Measurements from ENCODE around the gene AATK. TPM values are rescaled to one million over a fixed set of nuclear protein-coding genes. Genes with fewer than 3 reads are reported as not detected.

The AATK gene
- total and polyA plus RNA-seq, 10 of the 15 experiments (the other 5 are each of a cell fraction or from before 2014, with no cell fraction given): 0.04 TPM; not detected in 9

DNA sequence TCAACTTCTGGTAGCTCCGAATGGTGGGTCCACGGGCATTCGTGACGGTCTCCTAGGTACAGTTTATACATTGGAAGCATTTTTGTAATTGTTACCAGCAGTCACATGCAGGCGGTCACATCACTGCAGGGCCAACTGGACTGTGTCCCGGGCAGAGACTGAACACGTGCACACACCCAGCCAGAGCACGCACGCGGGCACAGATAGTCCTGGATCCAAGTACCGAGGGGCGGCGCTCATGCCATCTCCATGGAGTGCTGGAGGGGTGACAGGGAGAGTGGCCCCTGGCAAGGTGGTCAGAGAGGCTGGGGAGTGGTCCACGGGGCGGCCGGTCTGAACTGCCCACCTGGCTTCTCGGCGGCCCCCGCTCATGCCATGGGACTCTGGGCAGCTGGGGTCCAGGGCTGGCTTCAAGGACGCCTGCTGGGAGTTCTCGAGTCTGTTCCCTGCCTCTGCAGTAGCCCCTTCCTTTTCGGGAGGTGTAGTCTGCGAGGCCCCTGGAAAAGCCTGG is 96.8 kb downstream of the AATK start:
- H3K4me2 ChIP-seq (ENCODE audit: control insufficient read depth, insufficient read depth): no peak overlapping the region
- H3K9ac ChIP-seq (ENCODE audit: control insufficient read depth, insufficient read depth, low read length): no peak overlapping the region
- ChIA-PET RAD21 (ENCODE audit: unreplicated experiment) (no interaction called here), CTCF (interaction anchor here (1.0 kb wide), 2 partner anchors 20 to 45 kb away, joined by 3 read pairs; no protein-coding TSS in a partner anchor), SMC1A (ENCODE audit: uncharacterized antibody, unreplicated experiment) (no interaction called here), POLR2A (no interaction called here)
- H4K20me1 ChIP-seq (ENCODE audit: control insufficient read depth, insufficient read depth): no peaks in the 10 kb centered on the region
- FAIRE-seq (no peak), DNase-seq (ENCODE audit: low read depth, low spot score) (no peak), ATAC-seq (no peak)
- in situ Hi-C loops (cut with MboI): no loop called here
- no peaks in the 10 kb centered on the region for H3K4me1 ChIP-seq (ENCODE audit: control insufficient read depth, insufficient read depth, low read length)
- intact Hi-C loops (cut with micrococcal nuclease; ENCODE audit: unreplicated experiment): no loop called here
- H3K27me3 ChIP-seq (replicated peaks in 1 of 2; ENCODE audit: control insufficient read depth in 2 of 2, insufficient read depth in 2 of 2, low read length in 1 of 2): peaks cover 0 to under 1% of the 10 kb centered on the region in 2 experiments; a peak in 3 of 4 replicates
- H2AFZ ChIP-seq (ENCODE audit: control insufficient read depth, low read depth, low read length): no peak overlapping the region
- H3K9me3 ChIP-seq (replicated peaks; ENCODE audit: control insufficient read depth, insufficient read depth, low read length): no peaks in the 10 kb centered on the region
- no TSS peak for BruUV-seq (replicated peaks)
- H3K36me3 ChIP-seq (ENCODE audit: control insufficient read depth in 2 of 2, insufficient read depth in 2 of 2, low read length in 1 of 2): no peaks in the 10 kb centered on the region
- no peak overlapping the region for H3K4me3 ChIP-seq
- H3K27ac ChIP-seq (ENCODE audit: control insufficient read depth, insufficient read depth): no peak overlapping the region
- TF ChIP-seq, protein P1, sequence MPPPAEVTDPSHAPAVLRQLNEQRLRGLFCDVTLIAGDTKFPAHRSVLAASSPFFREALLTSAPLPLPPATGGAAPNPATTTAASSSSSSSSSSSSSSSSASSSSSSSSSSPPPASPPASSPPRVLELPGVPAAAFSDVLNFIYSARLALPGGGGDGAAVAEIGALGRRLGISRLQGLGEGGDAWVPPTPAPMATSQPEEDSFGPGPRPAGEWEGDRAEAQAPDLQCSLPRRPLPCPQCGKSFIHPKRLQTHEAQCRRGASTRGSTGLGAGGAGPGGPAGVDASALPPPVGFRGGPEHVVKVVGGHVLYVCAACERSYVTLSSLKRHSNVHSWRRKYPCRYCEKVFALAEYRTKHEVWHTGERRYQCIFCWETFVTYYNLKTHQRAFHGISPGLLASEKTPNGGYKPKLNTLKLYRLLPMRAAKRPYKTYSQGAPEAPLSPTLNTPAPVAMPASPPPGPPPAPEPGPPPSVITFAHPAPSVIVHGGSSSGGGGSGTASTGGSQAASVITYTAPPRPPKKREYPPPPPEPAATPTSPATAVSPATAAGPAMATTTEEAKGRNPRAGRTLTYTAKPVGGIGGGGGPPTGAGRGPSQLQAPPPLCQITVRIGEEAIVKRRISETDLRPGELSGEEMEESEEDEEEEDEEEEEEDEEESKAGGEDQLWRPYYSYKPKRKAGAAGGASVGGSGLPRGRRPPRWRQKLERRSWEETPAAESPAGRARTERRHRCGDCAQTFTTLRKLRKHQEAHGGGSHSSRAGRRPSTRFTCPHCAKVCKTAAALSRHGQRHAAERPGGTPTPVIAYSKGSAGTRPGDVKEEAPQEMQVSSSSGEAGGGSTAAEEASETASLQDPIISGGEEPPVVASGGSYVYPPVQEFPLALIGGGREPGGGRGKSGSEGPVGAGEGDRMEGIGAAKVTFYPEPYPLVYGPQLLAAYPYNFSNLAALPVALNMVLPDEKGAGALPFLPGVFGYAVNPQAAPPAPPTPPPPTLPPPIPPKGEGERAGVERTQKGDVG (CRISPR knock-in tag; IDR thresholded peaks at IDR 0.05): no peak
- no peak for TF ChIP-seq NFXL1 (IDR thresholded peaks at IDR 0.05; ENCODE audit: borderline replicate concordance)
- TF ChIP-seq TCF7 (IDR thresholded peaks at IDR 0.05; ENCODE audit: borderline replicate concordance): no peak
- TF ChIP-seq TBL1XR1 (IDR thresholded peaks at IDR 0.05; ENCODE audit: low read depth, low read length): no peak
- TF ChIP-seq, protein P2, sequence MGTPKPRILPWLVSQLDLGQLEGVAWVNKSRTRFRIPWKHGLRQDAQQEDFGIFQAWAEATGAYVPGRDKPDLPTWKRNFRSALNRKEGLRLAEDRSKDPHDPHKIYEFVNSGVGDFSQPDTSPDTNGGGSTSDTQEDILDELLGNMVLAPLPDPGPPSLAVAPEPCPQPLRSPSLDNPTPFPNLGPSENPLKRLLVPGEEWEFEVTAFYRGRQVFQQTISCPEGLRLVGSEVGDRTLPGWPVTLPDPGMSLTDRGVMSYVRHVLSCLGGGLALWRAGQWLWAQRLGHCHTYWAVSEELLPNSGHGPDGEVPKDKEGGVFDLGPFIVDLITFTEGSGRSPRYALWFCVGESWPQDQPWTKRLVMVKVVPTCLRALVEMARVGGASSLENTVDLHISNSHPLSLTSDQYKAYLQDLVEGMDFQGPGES (IDR thresholded peaks at IDR 0.05): no peak
- no peak for TF ChIP-seq CBX3 (IDR thresholded peaks at IDR 0.05; ENCODE audit: borderline replicate concordance, low read depth)
- no peak for TF ChIP-seq BACH1 (IDR thresholded peaks at IDR 0.05; ENCODE audit: borderline replicate concordance)
- no peak for TF ChIP-seq POLR2A (IDR thresholded peaks at IDR 0.05; ENCODE audit: low read depth, low read length)
- TF ChIP-seq, protein P3, sequence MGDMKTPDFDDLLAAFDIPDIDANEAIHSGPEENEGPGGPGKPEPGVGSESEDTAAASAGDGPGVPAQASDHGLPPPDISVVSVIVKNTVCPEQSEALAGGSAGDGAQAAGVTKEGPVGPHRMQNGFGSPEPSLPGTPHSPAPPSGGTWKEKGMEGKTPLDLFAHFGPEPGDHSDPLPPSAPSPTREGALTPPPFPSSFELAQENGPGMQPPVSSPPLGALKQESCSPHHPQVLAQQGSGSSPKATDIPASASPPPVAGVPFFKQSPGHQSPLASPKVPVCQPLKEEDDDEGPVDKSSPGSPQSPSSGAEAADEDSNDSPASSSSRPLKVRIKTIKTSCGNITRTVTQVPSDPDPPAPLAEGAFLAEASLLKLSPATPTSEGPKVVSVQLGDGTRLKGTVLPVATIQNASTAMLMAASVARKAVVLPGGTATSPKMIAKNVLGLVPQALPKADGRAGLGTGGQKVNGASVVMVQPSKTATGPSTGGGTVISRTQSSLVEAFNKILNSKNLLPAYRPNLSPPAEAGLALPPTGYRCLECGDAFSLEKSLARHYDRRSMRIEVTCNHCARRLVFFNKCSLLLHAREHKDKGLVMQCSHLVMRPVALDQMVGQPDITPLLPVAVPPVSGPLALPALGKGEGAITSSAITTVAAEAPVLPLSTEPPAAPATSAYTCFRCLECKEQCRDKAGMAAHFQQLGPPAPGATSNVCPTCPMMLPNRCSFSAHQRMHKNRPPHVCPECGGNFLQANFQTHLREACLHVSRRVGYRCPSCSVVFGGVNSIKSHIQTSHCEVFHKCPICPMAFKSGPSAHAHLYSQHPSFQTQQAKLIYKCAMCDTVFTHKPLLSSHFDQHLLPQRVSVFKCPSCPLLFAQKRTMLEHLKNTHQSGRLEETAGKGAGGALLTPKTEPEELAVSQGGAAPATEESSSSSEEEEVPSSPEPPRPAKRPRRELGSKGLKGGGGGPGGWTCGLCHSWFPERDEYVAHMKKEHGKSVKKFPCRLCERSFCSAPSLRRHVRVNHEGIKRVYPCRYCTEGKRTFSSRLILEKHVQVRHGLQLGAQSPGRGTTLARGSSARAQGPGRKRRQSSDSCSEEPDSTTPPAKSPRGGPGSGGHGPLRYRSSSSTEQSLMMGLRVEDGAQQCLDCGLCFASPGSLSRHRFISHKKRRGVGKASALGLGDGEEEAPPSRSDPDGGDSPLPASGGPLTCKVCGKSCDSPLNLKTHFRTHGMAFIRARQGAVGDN (IDR thresholded peaks at IDR 0.05): no peak
- 52% methylated on average over 19 of the region's 23 CpGs for WGBS (ENCODE audit: insufficient coverage, insufficient replicate concordance, low lambda C conversion rate, missing lambda C conversion rate)
- no peaks in the 10 kb centered on the region for H3K79me2 ChIP-seq (ENCODE audit: control insufficient read depth, insufficient read depth, low read length)

All from GM12878 (cell line).